DMS79 treated with DMSO at 0.1 percent for 48 hours (cell line): ENCODE data around the gene PACRG.

Source experiments
- DNase-seq: peaks from one replicate; lab custom pipeline; 2025; lab: John Stamatoyannopoulos, UW

Gene PACRG

DNA sequence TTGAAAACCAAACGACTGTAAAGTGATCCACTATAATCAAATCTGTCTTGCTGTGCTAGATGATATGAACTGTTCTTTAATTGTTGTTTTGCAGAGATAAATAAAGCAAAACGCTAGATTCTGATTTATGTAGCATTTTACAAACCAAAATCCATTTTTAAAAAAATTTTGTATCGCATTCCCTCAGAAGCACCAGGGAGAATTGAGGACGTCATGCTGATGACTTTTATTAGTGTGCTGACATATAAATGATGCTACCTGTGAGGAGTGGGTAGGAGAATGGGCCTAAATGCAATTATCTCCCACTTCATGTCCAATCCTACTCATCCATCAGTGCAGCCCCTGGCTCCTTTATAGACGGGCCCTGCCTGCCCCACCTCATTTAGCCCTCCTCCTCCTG lies 282.4 kb downstream of the PACRG start:
- no peak for DNase-seq

DNA sequence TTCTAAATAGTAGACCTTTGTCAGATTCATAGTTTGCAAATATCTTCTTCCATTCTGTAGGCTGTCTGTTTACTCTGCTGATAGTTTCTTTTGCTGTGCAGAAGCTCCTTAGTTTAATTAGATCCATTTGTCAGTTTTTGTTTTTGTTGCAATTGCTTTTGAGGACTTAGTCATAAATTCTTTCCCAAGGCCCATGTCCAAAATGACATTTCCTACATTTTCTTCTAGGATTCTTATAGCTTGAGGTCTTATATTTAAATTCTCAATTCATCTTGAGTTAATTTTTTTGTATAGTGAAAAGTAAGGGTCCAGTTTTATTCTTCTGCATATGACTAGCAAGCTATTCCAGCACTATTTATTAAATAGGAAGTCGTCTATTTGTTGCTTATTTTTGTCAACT lies 287.0 kb downstream of the PACRG start:
- DNase-seq: no peak

DNA sequence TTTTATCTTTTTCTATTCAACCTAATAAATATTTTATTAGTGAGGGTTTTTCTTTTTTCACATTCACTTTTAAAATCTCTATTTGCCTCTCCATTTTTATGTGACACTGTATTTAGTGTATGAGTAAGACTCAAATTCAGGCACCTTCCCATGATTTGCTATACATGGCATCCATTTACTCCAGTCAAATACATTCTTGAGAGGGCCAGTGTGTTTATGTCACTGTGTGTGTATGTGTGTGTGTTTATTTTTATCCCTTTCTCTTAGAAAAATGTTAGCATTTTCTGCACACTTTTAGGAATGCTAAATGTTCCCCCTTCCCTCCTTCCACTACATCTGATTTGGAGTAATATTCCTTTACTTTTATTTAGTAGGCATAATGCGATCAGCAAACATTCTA lies 290.0 kb downstream of the PACRG start:
- no peak for DNase-seq

DNA sequence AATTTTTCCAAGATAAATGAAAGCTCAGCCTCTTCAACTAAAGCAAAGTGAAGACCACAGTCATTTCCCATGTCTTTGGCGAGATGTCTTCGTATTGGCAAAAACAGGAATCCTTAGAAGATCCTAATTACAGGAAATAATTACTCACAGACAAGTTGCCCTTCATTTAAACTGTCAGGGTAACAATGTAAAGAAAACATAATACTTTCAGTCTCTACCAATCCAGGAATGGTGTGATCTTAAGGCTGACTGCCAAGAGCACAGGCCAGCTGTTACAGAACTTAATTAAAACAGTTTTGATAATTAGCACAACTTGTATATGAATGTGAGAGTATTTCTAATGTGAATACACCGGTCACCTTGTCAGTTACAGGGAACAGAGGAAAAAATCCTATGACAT lies 292.2 kb downstream of the PACRG start:
- DNase-seq: no peak

DNA sequence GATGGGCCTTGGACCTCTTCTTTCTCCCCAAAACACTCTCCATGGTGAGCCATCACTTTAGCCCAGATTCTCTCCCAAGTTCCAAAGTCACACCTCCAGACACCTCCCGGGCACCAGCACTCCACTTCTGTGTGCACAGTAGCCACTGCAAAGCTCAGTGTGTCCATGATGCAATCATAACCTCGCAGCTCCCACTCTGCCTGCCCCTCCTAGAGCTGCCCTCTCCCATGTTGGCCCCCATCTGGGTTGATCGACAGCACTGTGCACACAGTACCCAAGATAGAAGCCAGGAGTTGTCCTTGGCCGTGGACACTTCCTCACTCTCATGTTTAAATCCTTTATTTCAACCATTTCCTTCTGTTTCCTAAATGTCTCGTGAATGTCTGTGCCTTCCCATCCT lies 293.3 kb downstream of the PACRG start:
- no peak for DNase-seq

DNA sequence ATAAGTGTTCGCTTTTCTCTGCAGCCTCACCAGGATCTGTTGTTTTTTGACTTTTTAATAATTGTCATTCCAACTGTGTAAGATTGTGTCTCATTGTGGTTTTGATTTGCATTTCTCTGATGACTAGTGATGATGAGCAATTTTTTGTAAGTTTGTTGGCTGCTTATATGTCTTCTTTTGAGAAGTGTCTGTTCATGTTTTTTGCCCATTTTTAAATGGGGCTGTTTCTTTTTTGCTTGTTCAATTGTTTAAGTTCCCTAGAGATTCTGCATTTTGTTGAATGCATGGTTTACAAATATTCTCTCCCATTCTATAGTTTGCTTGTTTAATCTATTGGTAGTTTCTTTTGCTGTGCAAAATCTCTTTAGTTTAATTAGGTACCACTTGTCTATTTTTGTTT lies 295.9 kb downstream of the PACRG start:
- no peak for DNase-seq

DNA sequence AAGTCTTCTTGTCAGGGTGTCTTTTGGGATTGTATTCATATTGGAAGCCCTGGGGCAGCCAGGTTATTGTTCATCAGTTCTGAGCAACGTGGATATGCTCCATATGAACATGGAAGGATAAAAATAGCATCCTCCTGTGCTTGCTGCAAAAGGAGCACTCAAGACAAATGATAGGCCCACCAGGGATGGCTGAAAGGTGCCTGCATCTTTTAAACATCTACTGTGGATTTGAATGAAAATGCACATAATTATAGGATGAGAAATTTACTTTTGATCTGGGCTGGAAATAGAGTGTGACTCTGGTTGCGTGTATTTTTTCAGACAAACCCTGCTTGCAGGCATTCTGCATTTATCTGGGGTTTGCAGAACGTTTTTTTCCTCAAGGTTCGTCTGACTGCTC lies 299.1 kb downstream of the PACRG start:
- no peak for DNase-seq

DNA sequence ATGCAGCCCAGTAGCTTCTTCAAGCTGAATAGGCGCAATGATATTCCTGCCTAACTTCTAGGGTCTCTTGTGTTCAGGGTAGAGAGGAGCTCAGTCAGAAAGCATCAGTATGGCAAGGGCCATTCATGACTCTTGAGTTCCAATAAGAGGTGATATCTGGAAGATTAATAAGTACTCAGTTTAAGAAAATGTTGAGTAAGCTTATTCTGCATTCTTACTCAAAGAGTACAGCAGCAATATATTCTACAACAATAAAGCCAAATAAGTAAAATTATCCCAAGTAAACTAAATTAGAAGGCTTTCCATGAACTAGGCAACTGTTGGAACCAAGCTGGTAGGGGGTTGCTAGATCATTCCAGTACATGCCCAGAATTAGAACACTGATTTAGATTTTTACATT lies 303.2 kb downstream of the PACRG start:
- no peak for DNase-seq

DNA sequence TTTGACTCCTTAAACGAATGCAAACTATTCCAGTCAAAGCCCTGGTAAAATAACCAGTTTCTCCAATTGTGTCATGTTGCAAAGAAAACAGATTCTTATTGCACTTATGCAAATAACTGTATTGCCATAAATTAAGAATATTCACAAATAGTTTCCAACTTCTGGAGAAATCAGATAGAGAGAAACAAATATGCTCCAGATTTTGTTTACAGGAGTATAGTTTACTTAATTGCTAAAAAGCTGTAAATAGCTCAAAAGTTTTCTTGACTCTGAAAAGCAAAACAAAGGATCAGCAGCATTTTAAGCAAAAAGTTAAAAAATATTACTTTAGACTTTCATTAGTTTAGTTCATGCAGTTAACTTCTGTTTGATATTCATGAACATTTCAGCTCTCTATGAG lies 304.2 kb downstream of the PACRG start:
- no peak for DNase-seq

DNA sequence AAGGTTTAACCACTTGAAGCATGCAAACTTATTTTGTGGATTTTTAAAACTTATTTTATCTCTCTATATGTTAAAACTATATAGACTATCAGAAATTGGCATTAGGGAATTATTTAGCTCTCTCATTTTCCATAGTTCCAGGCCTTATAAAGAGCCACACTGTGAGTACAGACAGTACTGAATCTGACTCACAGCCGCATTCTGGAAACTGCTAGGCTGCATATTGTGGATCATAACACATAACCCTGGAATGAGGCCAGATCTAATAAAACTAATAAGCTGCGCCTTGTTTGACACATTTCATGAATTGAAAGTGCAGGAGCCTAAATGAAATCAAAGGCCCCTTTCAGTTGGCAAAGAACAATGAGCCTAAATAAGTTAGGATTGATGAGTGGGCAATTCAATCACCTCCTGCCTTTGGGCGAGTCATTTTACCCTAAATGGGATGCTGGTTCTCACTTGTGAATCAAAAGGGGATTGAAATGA lies 308.4 kb downstream of the PACRG start:
- DNase-seq: no peak

DNA sequence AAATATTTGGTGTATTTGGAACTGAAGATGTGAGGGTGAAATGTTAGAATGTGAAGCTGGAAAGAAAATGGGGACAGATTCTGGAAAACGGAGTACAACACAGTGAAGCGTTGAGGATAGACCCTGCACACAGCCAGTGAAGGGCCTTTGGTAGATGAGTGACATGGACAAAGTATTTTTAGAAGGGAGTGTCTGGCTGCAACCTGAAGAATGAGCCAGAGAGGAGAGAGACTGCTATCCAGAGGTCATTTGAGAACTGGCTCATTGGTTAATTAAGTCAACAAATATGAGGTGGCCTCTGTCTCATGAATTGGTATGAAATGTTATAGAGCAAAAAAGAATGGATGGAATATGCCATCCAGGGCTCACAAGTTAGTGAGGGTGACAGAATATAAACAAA lies 310.5 kb downstream of the PACRG start:
- DNase-seq: no peak

DNA sequence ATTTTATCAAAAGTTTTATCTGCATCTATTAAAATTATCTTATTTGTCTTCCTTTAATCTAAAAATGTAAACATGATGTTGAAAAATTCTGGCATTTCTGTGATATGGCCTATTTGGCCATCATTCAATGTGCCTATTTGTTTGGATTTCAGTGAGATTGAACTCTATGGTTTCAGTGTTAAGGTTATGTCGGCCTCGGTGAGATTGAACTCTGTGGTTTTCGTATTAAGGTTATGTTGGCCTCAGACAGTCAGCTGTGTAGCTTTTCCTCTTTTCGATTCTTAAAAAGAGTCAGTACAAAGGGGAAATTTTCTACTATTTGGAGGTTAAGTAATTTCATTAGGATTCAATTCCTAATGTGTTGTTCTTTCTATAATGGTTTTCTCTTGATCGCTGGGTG lies 320.6 kb downstream of the PACRG start:
- no peak for DNase-seq

DNA sequence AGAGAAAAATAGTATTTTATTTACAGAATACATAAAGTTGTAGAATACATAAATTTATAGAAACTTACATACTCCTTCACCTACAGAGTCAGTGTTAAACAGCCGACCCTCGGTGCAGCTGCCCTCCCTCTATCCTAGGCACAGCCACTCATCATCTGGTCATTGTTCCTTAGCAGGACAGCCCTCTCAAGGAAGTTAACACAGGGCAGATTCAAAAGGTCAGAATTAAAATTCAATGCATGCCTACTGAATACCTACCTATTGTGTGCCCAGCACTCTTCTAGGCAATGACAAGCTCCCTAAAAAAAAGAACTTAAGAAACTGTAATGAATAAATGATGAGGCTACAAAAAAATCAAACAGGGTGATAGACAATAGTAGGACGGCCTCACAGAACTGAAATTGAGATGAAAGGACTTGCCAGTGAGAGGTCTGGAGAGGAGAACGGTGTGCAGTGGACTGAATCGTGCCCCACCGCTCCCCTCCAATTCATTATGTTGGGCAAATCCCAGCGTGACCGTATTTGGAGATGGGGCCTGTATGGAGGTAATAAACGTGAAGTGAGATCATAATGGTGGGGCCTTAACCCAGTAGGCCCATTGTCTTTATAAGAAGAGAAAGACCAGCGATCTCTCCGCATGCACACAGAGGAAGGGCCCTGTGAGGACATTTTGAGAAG lies 326.0 kb downstream of the PACRG start:
- no peak for DNase-seq

DNA sequence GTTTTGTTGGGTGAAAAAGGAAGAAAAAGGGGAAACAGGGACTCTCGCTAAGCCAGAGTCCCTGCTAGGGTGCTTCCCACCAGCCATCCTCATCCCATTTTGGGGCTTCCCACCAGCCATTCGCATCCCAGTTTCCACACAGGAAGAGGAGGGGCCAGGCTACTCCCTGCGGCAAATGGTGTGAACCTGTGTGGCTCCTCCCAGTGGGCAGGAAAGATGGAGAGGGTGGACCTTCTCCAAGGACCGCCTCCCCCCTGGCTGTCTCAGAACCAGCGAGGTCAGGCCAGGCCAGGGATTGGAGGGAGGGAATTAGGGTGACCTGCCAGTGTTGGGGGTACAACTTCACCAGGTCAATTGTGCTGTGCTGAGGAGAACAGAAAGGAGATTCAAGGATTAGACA lies 326.9 kb downstream of the PACRG start:
- DNase-seq: no peak

DNA sequence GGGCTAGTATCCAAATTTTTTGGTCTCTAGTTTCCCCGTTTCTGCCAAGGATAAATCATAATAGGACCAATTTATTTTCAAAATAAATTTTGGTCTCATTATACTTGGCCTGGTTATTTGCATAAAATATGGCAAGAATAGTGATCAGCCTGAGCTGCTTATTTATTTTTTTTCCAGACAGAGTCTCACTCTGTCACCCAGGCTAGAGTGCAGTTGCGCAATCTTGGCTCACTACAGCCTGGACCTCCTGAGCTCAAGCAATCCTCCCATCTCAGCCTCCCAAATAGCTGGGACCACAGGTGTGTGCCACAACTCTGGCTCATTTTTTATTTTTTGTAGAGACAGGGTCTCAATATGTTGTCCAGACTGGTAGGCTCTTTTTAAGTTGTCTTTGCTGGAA lies 329.5 kb downstream of the PACRG start:
- no peak for DNase-seq

DNA sequence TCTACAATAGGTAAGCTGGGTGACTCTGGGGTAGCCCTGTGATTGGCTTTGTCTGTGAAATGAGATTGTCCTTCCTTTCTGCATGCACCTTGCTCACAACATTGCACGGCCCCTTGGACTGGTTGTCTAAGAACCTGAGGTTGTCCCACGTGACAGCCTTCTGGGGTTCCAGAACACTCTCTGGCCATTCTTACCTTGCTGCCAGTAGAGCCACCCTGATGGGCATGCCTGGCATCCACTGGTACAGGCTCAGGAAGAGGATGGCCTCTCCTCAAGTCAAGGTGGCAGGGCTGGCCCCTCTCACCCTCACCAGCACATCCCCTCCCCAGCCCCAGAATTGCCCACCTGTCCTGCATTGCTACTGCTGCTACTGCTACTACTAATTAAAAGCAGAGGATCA lies 335.0 kb downstream of the PACRG start:
- no peak for DNase-seq

DNA sequence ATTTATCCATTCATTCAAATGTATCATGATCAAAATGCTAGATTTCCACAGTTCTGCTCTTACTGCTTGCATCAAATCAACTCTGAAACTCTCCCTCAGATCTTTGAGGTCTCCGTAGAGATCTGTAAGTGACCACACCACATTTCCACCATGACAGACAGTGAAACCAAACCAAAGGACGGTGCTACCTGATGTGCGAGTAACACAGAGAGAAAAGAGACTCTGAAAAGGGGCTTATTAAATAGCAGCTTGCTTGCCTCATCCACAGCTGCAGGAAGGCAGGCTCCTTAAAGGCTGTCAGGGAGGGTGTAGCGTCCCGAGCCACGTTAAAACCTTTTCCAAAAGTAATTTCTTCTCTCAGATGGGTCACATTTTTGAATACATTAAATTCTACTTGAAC lies 335.8 kb downstream of the PACRG start:
- DNase-seq: no peak

DNA sequence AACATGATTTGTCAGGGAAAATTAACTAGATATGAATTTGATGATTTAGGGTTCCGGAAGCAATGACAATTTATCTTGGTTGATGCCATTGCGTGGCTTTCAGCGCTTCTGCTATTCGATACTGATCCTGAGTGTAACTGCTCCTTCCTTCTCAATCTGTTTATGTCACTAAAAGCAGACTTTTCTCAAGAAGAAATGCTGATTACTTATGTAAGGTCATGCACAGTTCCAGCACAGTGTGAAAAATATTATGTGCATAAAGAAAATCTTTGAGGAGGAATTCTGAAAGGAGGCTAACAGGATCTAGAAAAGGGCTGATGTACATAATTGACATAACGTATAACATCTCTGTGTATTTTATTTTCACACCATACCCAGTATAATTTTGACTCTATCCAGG lies 336.6 kb downstream of the PACRG start:
- no peak for DNase-seq

DNA sequence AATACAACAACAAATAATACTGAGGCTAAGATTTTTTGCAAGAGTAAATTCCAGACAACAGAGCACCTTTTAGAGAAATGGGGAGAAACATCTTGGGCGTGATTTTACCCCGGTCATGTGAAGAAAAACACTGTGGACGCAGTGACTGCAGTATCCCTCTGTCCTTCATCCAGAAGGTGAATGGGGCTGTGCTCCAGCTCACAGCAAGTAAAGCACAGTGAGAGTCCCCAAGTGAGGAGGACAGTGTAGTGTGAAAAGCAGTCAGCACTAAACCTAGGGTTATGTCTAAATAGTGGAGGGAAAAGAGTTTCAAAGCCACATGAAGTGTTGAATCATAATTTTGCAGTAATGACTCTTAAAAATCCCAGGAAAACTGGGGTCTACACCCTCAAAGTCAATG lies 338.4 kb downstream of the PACRG start:
- DNase-seq: no peak

DNA sequence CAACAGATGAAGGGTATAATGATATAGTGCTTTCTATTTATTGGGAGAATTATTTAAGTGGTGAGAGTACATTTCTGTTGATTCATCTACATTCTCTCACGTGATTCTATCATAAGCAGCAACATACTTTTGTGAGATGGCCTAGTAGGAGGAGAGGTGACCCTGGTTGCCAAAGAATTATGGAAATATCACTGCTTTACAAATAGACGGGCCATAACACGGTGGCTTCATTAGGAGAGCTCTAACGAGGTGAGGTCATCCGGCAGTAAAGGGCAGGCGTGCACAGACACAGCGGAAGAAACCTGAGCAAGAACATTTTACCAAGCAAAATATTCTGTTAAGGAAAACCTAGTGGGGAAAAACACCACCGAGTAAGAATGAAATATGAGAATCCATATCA lies 349.4 kb downstream of the PACRG start:
- DNase-seq: no peak

DNA sequence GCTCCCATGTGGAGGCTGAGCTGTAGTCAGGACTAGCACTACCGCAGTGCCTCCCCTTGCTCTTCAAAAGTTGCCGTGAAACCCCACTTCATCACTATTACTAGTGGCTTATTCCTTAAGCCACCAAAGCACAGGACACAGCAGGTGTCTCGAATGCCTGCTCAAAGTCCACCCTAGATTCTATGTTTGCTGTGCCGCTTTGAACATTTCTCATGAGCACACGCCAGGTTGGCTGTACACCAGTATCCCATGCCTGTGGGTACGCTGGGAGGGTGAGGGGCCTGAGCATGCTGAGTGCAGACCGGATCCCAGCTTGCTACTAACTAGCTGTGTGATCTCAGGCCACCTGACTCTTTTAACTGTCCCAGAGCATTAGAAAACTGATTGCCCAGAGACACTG lies 350.9 kb downstream of the PACRG start:
- no peak for DNase-seq

DNA sequence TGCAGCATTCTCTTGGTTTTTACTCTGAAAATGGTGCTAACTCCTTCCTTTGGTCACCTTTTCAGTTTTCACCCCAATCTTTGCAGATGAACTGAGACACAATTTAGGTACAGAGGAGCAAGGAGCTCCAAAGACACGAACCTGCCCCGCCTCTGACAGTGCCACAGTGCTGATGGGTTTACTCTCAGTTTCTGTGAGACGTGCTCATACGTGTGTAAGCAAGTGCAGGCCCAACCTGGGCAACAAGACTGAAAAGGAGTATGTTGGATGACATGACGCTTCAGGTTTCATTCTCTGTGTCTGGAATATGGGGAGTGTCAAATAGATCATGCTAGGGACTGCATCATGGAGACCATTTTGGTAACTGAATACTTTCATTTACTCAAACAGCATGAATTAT lies 352.5 kb downstream of the PACRG start:
- no peak for DNase-seq

DNA sequence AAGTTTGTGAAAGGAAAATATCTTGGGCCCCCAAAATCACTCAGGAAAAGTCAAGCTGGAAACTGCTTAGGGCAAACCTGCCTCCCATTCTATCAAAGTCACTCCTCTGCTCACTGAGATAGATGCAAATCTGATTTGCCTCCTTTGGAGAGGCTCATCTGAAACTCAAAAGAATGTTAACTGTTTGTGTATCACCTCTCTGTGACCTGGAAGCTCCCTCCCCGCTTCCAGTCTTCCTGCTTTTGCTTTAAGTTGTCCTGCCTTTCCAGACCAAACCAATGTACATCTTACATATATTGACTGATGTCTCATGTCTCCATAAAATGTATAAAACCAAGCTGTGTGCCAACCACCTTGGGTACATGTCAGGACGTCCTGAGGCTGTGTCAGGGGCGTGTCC lies 355.4 kb downstream of the PACRG start:
- DNase-seq: no peak

DNA sequence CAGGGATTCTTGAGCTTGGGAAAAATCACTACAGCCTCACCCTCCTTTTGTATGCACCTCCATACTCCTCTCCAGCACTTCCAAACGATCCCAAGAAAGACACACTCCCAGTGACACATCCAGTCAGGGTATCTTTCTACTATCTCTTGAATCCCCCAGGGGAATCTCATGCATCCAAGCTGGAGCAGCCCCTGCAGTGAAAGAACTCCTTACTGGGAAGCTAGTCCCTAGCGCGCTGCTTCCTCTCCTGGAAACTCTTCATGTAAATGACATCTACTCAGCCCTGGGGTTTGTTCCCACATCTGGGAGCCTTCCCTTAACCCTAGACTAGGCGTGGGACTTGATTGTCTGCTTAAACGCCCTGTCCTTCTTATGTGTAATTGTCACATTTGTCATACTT lies 357.7 kb downstream of the PACRG start:
- DNase-seq: no peak
